Endothelial cell (in vitro differentiated cells): Measurements from ENCODE around the gene OR2AE1. TPM values are rescaled to one million over a fixed set of nuclear protein-coding genes. Genes with fewer than 3 reads are reported as not detected.

ENCODE experiments used
- DNase-seq: peaks from one replicate; pipeline ENCODE4 v3.0.0; 2021; ENCODE audit warnings: low spot score
- H3K27ac Mint-ChIP-seq: one replicate; pipeline ENCODE4 v1.8.0; 2021; ENCODE audit warnings: mixed read lengths, inconsistent platforms; ENCODE audit not compliant: unreplicated experiment
- H3K27me3 Mint-ChIP-seq: one replicate; pipeline ENCODE4 v1.8.0; 2021; ENCODE audit warnings: mild to moderate bottlenecking, moderate library complexity, mixed read lengths, inconsistent platforms; ENCODE audit not compliant: unreplicated experiment
- H3K36me3 Mint-ChIP-seq: one replicate; pipeline ENCODE4 v1.8.0; 2021; ENCODE audit warnings: mild to moderate bottlenecking, low read depth, mixed read lengths, inconsistent platforms; ENCODE audit not compliant: unreplicated experiment
- H3K4me1 Mint-ChIP-seq: one replicate; pipeline ENCODE4 v1.8.0; 2021; ENCODE audit warnings: mild to moderate bottlenecking, mixed read lengths, inconsistent platforms; ENCODE audit not compliant: unreplicated experiment
- H3K4me3 Mint-ChIP-seq: one replicate; pipeline ENCODE4 v1.8.0; 2021; ENCODE audit warnings: mild to moderate bottlenecking, mixed read lengths, inconsistent platforms; ENCODE audit not compliant: unreplicated experiment
- H3K9me3 Mint-ChIP-seq: one replicate; pipeline ENCODE4 v1.8.0; 2021; ENCODE audit warnings: mixed read lengths, inconsistent platforms; ENCODE audit not compliant: unreplicated experiment
- CTCF ChIP-seq: fragments of 200-600 bp; sonication (generic); IDR thresholded peaks from one replicate; pipeline ENCODE4 v1.5.0; 2021; ENCODE audit warnings: antibody characterized with exemption; ENCODE audit not compliant: unreplicated experiment
- total RNA-seq: library from RNA; stranded (reverse); fragmentation: NEBNext Ultra II Directional; extraction: Animal tissue kit (Norgen Biotek cat#: 25700); gene quantifications from one replicate; pipeline ENCODE4 v1.2.1, GENCODE V29; 2021; ENCODE audit not compliant: unreplicated experiment

The OR2AE1 gene
- total RNA-seq, 1 donor from 2014 or later, result not detected

GRCh38 chr7:99860281-99861127 lies 16.3 kb downstream of the OR2AE1 start:
- Mint-ChIP-seq H3K9me3 (no peaks in the 10 kb centered on the region), H3K27ac (no peak overlapping the region), H3K4me1 (peaks cover 9% of the 10 kb centered on the region), H3K27me3 (no peaks in the 10 kb centered on the region), H3K4me3 (no peak overlapping the region), H3K36me3 (no peaks in the 10 kb centered on the region)
- no peak for TF ChIP-seq CTCF
- DNase-seq, result no peak

GRCh38 chr7:99855236-99855635 lies 21.6 kb downstream of the OR2AE1 start:
- Mint-ChIP-seq H3K27ac (no peak overlapping the region), H3K4me1 (peaks cover 6% of the 10 kb centered on the region), H3K36me3 (no peaks in the 10 kb centered on the region), H3K9me3 (no peaks in the 10 kb centered on the region), H3K27me3 (no peaks in the 10 kb centered on the region), H3K4me3 (no peak overlapping the region)
- no peak for TF ChIP-seq CTCF
- no peak for DNase-seq

- no peaks in the 10 kb centered on the region for H3K9me3 Mint-ChIP-seq
- H3K36me3 Mint-ChIP-seq, result no peaks in the 10 kb centered on the region
- no peak overlapping the region for H3K4me3 Mint-ChIP-seq
- no peaks in the 10 kb centered on the region for H3K27me3 Mint-ChIP-seq
- no peak for TF ChIP-seq CTCF
- no peaks in the 10 kb centered on the region for H3K4me1 Mint-ChIP-seq
- no peak overlapping the region for H3K27ac Mint-ChIP-seq
- DNase-seq, result no peak
Measured at GRCh38 chr7:99848420-99849216, 28.2 kb downstream of the OR2AE1 start.

- TF ChIP-seq CTCF, result no peak
- Mint-ChIP-seq H3K36me3 (no peaks in the 10 kb centered on the region), H3K4me3 (no peak overlapping the region), H3K27me3 (no peaks in the 10 kb centered on the region), H3K9me3 (no peaks in the 10 kb centered on the region), H3K27ac (no peak overlapping the region), H3K4me1 (peaks cover 3% of the 10 kb centered on the region)
- no peak for DNase-seq
Measured at GRCh38 chr7:99844328-99844727, 32.5 kb downstream of the OR2AE1 start.

GRCh38 chr7:99843808-99844207 lies 33.0 kb downstream of the OR2AE1 start:
- H3K4me1 Mint-ChIP-seq, result peaks cover 3% of the 10 kb centered on the region
- no peak overlapping the region for H3K27ac Mint-ChIP-seq
- no peak overlapping the region for H3K4me3 Mint-ChIP-seq
- TF ChIP-seq CTCF, result no peak
- no peaks in the 10 kb centered on the region for H3K9me3 Mint-ChIP-seq
- no peaks in the 10 kb centered on the region for H3K36me3 Mint-ChIP-seq
- no peaks in the 10 kb centered on the region for H3K27me3 Mint-ChIP-seq
- DNase-seq, result no peak
